GM19023 (cell line): ENCODE data around the gene PRKCG.
"Not testable (repeated sequence)": the region's sequence is repeated elsewhere in the genome, so short reads cannot be mapped to it uniquely, and the experiment has no call there.

ENCODE experiments used
- ATAC-seq: cut with Tn5 transposase; IDR thresholded peaks from one replicate; pipeline ENCODE4 v1.9.1; 2021; ENCODE audit warnings: mild to moderate bottlenecking, moderate library complexity; ENCODE audit not compliant: unreplicated experiment

Gene PRKCG

DNA sequence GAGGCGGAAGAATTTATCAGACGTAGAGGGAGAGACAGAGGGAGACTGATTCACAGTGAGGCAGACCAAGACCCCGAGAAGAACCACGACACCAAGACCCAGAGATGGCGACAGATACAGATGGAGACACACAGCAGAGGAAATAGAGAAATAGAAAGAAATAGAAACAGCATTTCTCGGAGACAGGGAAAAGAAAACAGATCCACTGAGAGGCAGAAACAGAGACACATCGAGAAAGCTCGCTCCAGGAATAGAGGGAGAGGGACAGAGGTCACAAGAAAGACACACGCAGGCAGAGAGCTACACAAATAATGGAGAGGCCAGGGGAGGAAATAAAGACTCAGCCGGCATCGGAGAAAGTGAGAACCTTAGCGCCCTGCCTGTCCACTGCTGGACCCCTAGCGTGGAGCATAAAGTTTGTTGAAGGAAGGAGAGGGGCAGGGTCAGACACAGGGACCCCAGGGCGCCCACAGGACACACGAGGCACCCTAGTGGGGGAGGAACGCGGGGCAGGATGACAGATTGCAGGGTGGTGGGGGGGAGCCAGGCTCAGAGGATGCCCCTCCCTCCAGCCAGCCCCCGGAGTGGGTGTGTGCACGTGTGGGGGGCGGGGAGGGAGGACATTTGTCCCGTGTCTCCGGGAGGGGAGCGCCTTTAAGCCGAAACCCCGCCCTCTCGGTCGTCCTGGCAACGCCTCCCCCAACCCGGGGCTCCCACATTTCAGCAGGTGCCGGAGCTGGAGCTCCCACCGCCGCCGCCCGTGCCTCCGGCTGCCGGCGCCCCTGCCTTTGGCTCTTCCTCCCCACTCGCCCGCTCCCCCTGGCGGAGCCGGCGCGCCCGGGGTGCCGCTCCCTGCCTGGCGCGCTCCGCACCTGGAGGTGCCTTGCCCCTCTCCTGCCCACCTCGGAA lies at the start of gene PRKCG:
Gene PRKCG, plus strand, starts transcription at position 716 of the 909 bp plus-strand sequence. CDS start 298 bp downstream, outside the sequence.
- no peak for ATAC-seq

GRCh38 chr19:53832861-53833260 lies 49.1 kb upstream of the PRKCG start:
- ATAC-seq = not testable (repeated sequence)

DNA sequence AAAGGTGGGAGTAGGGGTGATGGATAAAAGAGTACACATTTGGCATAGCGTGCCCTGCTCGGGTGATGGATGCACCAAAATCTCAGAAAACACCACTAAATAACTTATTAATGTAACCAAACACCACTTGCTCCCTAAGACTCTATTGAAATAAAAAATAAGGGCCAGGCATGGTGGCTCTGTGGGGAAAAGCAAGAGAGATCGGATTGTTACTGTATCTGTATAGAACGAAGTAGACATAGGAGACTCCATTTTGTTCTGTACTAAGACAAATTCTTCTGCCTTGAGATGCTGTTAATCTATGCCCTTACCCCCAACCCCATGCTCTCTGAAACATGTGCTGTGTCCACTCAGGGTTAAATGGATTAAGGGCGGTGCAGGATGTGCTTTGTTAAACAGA lies 43.6 kb upstream of the PRKCG start:
- not testable (repeated sequence) for ATAC-seq

GRCh38 chr19:53840241-53840640 lies 41.8 kb upstream of the PRKCG start:
- not testable (repeated sequence) for ATAC-seq

DNA sequence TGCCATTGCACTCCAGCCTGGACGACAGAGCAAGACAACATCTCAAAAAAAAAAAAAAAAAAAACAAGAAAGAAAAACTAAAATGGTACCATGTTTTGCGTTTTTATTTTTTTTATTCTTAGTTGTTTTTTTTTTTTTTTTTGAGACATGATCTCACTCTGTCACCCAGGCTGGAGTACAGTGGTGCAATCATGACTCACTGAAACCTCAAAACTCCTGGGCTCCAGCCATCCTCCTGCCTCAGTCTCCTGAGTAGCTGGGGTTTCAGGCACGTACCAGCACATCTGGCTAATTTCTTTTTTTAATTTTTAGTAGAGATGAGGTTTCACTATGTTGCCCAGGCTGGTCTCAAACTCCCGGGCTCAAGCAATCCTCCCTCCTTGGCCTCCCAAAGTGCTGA lies 41.1 kb upstream of the PRKCG start:
- ATAC-seq = not testable (repeated sequence)

DNA sequence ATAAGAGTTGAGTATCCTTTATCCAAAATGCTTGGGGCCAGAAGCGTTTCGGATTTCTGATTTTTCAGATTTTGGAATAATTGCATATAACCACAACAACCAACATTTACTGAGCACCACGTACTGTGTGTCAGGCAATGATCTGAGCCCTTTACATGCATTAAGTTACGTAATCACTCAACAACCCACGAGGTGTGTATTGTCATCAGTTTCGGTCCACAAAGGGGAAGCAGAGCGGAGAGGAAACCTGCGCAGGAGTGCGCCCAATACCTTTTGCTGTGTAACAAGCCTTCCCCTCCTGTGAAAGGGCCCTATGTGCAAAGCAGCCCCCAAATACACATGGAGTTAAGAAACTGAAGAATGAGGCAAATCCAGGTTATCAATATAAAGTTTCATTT lies 37.1 kb upstream of the PRKCG start:
- no peak for ATAC-seq

- no peak for ATAC-seq
These were observed 34.4 kb upstream of the PRKCG start for GRCh38 chr19:53847555-53847954.

GRCh38 chr19:53849237-53849676 lies 32.7 kb upstream of the PRKCG start:
- no peak for ATAC-seq

DNA sequence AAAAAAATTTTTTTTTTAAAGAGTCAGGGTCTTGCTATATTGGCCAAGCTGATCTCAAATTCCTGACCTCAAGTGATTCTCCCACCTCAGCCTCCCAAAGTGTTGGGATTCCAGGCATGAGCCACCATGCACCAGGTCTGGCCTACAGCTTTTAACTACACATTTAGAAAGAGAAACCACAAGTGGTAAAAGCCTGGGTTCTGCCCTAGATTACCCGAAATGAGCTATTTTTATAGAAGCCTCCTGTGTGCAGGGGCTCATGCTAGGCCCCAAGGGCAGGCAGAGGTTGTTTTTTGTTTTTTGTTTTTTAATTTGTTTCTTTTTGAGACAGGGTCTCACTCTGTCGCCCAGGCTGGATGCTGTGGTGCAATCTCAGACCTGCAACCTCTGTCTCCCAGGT lies 28.3 kb upstream of the PRKCG start:
- ATAC-seq = no peak

- ATAC-seq = no peak
These were observed 17.6 kb upstream of the PRKCG start for GRCh38 chr19:53864308-53864836.

DNA sequence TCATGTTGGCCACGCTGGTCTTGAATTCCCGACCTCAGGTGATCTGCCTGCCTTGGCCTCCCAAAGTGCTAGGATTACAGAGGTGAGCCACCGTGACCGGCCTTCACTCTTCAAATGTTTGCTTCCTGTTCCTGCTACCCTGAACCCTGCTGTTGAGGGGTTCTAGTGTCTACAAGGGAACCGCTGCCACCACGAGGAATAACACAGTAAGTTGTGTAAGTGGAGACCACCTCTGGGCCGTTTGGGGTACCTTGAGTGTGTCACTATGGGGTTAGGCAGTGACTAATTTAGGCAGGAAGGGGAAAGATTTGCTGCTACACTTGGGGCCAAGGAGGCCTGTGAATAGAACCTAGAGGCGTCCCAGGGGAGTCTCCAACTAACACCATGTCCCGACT lies 16.5 kb upstream of the PRKCG start:
- ATAC-seq = no peak

DNA sequence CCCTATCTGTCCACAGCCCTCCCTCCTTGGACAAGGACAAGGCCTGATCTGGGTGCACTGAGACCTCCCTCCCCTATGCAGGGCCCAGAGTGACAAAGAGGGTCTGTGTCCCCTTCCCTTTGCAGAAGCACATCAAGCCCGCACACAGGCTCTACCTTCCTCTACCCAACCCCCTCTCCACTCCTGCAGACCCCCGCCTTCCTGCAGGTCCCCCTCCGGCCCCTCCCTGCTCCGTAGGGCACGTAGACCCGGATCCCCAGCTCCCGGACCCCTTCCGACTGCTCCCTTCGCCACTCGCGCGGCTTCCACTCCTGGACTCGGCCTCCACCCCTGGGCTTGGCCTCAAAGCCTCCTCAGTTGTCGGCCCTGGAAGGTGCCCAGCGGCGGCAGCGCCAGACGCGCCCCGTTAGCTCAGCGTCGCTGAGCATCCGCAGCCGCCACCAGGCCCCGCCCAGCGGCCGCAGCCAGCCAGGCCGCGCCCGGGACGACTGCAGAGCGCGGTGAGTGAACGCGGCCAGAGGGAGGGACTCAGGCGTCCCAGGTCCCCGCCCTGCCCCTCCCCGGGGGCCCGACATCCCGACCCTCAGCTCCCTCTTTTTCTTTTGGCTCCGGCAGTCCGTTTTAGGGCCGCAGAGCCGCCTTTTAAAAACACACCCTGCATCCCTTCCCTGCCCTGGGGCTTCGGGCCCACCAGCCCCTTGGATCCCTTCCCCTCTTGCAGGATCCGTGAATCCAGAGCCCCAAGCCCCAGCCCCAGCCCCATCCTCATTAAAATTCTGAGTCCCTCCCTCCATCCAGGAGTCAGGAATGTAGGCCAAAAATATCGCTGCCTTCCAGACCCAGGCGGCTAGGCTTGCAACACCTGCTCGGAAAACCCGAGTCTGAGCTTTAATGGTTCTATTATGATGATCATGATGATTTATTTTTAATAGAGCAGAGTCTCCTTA lies 15.8 kb upstream of the PRKCG start:
- no peak for ATAC-seq

DNA sequence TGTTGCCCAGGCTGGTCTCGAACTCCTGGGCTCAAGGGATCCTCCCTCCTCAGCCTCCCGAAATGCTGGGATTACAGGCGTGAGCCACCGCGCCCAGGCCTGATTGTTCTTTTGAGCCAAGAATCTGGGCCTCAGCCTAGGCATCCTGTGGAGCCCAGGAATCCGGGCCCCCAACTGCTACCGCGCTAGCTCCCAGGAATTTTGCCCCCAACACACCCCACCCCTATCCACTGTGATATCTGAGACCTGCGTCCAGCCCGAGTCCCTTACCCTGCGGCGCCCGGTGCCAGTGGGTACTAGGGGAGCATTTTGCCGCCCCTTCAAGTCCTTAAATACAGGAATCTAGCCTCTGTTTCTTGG lies 15.2 kb upstream of the PRKCG start:
- no peak for ATAC-seq

GRCh38 chr19:53867225-53868090 lies 14.5 kb upstream of the PRKCG start, which contains the start of gene MYADM:
Gene MYADM, plus strand, starts transcription at chr19:53867883. Its CDS starts 5,647 bp downstream, at chr19:53873530.
- ATAC-seq = peak; percentile 66

DNA sequence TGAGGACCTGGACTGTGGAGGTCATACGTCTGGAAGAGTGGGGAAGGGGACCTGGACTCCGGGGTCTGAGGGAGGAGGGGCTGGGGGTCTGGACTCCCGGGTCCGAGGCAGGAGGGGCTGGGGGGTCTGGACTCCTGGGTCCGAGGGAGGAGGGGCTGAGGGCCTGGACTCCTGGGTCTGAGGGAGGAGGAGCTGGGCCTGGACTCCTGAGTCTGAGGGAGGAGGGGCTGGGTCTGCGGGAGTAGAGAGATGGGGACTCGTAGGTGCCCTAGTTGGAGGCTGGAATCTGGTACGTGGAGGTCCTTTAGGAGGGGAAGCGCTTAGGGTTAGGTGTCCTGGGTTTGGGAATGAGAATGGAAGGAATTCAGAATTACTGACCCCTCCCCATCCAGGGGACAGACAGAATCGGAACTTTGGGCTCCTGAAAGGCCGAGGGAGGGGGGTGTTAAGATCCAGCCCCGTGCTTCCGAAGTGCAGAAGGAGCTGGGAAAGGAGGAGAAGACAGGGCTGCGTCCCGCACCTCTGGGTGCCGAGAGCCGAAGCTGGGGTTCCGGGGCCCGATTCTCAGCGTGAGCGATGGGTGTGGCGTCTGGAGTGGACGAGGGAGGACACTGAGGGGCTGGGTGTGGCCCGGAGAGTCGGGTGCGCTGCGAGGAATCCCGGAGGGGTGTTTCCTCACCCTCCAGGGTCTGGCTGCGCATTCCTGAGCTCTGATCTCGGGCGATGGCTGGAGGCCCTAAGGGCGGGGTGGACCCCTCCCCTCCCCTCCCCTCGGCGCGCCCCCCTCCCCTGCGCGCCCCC lies 13.7 kb upstream of the PRKCG start:
- no peak for ATAC-seq

DNA sequence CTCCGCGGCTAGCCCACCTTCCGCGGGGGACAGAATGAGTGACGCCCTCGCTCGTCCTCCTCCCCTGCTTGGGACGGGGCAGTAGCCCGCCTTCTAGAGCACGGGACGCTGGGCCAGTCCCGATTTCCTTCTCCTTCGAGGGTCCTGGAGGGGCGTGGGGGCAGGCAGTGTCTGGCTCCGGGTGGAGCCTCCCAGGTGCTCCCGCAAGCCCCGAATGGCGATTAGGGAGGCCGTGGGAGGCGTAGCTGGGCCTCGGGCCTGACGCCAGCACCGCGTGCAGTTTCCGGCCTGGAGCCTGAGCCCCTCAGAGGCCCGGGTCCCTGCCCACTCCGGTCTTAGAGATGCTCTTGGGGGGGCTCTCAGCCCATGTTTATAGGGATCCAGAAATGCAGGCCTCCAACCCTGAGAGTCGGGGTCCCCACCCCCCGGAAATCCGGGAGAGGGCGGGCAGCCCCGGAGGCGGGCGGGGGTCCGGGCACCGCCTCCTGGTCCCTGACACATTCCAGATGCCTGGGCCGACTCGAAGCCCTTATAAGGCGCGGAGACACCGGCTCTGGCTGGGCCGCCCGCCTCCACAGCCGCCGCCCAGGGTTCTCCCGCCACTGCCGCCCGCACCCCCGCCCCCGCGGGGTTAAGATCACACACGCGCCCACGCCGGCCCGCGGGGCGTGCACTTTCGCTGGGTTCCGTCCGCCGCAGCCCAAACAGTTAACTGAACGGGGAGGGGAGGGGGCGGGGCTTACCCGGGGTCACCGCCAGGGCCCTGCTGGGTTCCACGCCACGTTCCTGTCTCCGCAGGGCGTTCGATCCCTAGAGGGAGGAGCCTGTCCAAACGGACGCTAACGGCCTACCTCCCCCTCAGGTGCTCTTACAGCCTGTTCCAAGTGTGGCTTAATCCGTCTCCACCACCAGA lies 12.8 kb upstream of the PRKCG start:
- no peak for ATAC-seq

- ATAC-seq = not testable (repeated sequence)
These were observed 12.1 kb upstream of the PRKCG start for GRCh38 chr19:53869805-53870484.

GRCh38 chr19:53870485-53870844 lies 11.5 kb upstream of the PRKCG start:
- ATAC-seq = no peak
